HG02642 (cell line): ENCODE measurements around the gene CCL22.
"Not testable (repeated sequence)": the region's sequence is repeated elsewhere in the genome, so short reads cannot be mapped to it uniquely, and the experiment has no call there.

ENCODE experiments used
- ATAC-seq: cut with Tn5 transposase; IDR thresholded peaks from one replicate; pipeline ENCODE4 v1.9.1; 2021; ENCODE audit warnings: mild to moderate bottlenecking; ENCODE audit not compliant: unreplicated experiment, poor library complexity

Gene CCL22

GRCh38 chr16:57391300-57391699 is 32.7 kb downstream of the CCL22 start:
- no peak for ATAC-seq

- no peak for ATAC-seq
These were observed 33.1 kb downstream of the CCL22 start for GRCh38 chr16:57391708-57392107.

- ATAC-seq = no peak
These were observed 34.1 kb downstream of the CCL22 start for GRCh38 chr16:57392694-57393093.

DNA sequence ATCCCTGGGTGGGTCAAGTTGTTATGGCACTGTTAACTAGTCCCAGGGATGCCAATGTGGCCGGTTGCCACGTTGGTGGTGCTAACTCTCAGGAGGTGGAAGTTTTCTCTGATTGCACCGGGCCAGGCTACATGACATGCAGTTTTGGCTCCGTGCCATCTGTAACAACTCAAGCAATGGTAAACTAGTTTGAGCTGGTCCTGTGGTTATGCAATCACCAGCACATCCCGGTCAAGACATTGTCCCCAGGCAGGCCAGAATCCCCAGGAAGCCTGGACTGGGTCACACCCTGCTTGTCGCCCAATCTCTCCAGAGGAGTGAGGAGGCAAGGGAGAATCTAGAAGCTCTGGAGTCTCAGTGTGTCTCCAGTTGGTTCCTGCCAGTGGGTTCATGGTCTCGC is 35.9 kb downstream of the CCL22 start:
- ATAC-seq = no peak

- no peak for ATAC-seq
These were observed 36.4 kb downstream of the CCL22 start for GRCh38 chr16:57395026-57395425.

DNA sequence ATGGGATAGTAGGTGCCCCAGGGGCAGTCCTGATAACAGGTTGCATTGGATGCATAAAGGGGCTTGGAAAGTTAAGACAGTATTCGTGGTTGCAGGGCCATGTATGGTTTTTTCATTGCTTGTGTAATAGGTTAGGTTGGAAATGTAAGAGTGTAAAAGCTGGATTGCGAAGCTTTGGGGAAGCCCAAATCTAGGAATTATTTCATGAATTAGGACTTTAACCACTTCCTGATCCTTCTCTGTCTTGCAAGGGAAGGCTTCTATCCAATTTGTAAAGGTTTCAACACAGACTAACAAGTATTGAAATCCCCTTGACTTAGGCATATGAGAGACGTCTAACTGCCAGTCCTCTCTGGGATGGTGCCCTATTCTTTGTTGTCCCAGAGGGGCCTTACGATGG is 38.2 kb downstream of the CCL22 start:
- no peak for ATAC-seq

DNA sequence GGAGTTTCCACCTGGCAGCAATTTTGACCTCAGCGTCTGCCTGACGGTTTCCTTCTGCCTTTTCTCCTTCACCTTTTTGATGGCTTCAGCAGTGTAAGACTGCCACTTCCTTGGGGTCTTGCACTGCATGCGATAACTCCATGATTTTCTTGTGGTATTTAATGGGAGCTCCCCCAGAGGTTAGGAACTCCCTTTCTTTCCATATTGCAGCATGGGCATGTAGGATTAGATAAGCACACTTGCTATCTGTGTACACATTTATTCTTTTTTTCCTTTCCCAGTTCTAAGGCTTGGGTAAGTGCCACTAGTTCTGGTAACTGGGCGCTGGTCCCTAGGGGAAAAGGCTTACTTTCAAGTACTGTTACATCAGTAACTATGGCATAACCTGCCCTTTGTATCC is 38.9 kb downstream of the CCL22 start:
- not testable (repeated sequence) for ATAC-seq

- no peak for ATAC-seq
These were observed 43.5 kb downstream of the CCL22 start for GRCh38 chr16:57401943-57402640.

GRCh38 chr16:57403965-57404817 is 45.6 kb downstream of the CCL22 start, which contains the start of gene CCL17:
Gene CCL17, plus strand, starts transcription at chr16:57404767. Its CDS starts 9,166 bp downstream, at chr16:57413933.
- no peak for ATAC-seq

DNA sequence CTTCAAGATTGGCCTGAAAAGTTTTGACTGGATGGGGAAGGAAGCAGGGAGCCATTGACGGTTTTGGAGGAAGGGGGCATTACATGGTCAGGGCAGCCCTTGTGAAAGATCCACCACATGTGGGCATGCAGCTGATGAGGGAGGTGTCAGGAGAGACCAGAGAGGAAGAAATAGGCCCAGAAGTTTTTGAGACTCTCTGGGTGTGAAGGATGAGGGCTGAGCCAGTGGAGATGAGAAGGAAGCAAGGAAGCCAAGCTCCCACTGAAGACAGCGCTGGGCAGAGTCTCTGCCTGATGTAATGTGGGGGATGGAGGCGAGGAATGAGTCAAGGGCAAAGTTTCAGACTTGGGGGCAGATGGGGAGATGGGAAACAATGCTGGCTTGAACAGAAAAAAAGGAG is 46.5 kb downstream of the CCL22 start:
- ATAC-seq = no peak

GRCh38 chr16:57406881-57407280 is 48.3 kb downstream of the CCL22 start:
- no peak for ATAC-seq

GRCh38 chr16:57407521-57408353 is 49.2 kb downstream of the CCL22 start:
- no peak for ATAC-seq

DNA sequence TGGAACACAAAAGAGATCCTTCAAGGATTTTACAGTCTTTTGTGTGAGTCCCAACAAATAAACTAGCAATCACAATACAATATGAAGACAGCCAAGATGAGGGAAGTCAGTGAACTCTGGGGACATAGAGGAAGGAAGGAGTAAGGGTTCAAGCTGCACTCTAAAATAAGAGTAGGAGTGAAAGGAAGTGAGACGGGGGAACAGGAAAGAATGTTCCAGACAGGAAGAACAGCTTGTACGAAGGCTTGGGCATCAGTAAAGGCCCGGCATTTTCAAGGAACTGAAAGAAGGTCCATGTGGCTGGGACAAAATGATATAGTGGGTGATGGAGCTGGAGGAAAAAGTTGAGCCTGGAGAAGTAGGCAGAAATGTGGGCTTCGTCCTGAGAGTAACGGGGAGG is 50.5 kb downstream of the CCL22 start:
- no peak for ATAC-seq

GRCh38 chr16:57409870-57410587 is 51.4 kb downstream of the CCL22 start:
- no peak for ATAC-seq

DNA sequence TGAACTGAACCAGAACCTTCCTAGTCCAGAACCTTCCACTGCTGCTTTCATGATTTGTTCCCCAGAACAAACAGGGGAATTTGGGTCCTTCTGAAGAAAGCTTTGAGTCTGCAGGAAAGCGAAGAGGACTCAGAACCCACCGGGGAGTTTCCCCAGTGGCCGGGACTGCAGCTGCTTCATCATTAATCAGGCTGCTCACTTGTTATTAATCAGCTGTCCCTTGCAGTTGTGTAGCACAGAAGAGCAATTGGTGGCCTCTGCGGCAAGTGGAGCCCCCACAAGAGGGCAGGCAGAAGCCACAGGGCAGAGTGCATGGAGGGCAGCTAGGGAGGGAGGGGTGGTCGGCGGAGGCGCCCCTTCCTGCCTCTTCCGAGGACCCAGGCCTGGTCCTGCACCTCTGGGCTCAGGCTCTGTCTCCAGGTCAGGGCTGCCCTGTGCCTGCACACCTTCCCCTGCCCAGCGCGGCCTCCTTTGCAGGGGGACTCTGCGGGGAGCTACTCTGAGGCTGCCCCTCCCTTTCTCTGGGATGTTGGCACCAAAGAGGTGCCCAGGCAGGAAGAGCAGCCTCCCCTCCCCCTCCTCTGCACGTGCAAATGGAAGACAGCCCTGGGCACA is 52.9 kb downstream of the CCL22 start:
- ATAC-seq = no peak

GRCh38 chr16:57412584-57412983 is 54.0 kb downstream of the CCL22 start:
- ATAC-seq = no peak

GRCh38 chr16:57413301-57413730 is 54.7 kb downstream of the CCL22 start:
- ATAC-seq = peak; percentile 53

GRCh38 chr16:57413733-57414132 is 55.1 kb downstream of the CCL22 start:
- ATAC-seq = no peak
